Measurements from ENCODE around the gene CPE. TPM values are rescaled to one million over a fixed set of nuclear protein-coding genes. Genes with fewer than 3 reads are reported as not detected.
"Not testable (repeated sequence)": the region's sequence is repeated elsewhere in the genome, so short reads cannot be mapped to it uniquely, and the experiment has no call there.

CPE gene
- total RNA-seq, 1 donor from 2014 or later: 103 TPM

DNA sequence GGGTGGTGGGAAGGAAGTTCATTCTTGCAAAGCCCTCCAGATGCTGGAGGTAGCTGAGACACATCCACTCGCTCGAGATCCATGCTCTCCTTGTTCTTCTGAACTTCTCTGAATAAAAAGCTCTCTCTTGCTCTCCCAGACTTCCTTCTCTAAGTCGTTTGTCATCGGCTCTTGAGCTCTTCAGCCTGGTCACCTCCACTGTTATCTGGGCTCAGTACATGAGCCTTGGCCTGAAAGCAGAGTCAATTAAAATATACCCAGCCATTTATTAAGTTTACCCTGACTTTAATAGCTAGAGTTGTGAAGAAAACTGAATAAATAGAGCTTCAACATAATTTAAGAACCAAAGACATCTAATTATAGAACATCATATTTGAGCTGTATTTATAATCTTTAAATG is 99.0 kb downstream of the CPE start:
- intact Hi-C loops (cut with DNase I): no loop called here

GRCh38 chr4:165478260-165478659 is 99.5 kb downstream of the CPE start:
- Histone ChIP-seq H3K36me3 (no peaks in the 10 kb centered on the region), H3K4me3 (no peak overlapping the region), H3K4me1 (peaks cover 6% of the 10 kb centered on the region), H3K27ac (no peak overlapping the region), H3K27me3 (no peaks in the 10 kb centered on the region), H3K9me3 (no peaks in the 10 kb centered on the region)
- intact Hi-C loops (cut with DNase I): no loop called here
- no peak for TF ChIP-seq POLR2AphosphoS5 (IDR thresholded peaks at IDR 0.05; ENCODE audit: insufficient read depth in 1 of 2, low read depth in 1 of 2)
- no peak for DNase-seq (ENCODE audit: extremely low spot score in 2 of 2)

More for the DNA sequence above, 99.0 kb downstream of the CPE start:
- Histone ChIP-seq H3K4me1 (peaks cover 6% of the 10 kb centered on the region), H3K27ac (no peak overlapping the region), H3K9me3 (no peaks in the 10 kb centered on the region), H3K36me3 (no peaks in the 10 kb centered on the region), H3K27me3 (no peaks in the 10 kb centered on the region), H3K4me3 (no peak overlapping the region)
- DNase-seq (ENCODE audit: extremely low spot score in 2 of 2): no peak
- no peak for TF ChIP-seq CTCF (IDR thresholded peaks at IDR 0.05)

GRCh38 chr4:165481053-165481835 is 102.4 kb downstream of the CPE start:
- no peak for TF ChIP-seq POLR2A (IDR thresholded peaks at IDR 0.05)
- TF ChIP-seq CTCF (IDR thresholded peaks at IDR 0.05): no peak
- no peak for TF ChIP-seq POLR2AphosphoS5 (IDR thresholded peaks at IDR 0.05; ENCODE audit: insufficient read depth in 1 of 2, low read depth in 1 of 2)
- Histone ChIP-seq H3K36me3 (no peaks in the 10 kb centered on the region), H3K27me3 (no peaks in the 10 kb centered on the region), H3K27ac (no peak overlapping the region), H3K4me3 (no peak overlapping the region), H3K4me1 (peaks cover 1% of the 10 kb centered on the region), H3K9me3 (no peaks in the 10 kb centered on the region)
- no peak for DNase-seq (ENCODE audit: extremely low spot score in 2 of 2)
- intact Hi-C loops (cut with DNase I): no loop called here

DNA sequence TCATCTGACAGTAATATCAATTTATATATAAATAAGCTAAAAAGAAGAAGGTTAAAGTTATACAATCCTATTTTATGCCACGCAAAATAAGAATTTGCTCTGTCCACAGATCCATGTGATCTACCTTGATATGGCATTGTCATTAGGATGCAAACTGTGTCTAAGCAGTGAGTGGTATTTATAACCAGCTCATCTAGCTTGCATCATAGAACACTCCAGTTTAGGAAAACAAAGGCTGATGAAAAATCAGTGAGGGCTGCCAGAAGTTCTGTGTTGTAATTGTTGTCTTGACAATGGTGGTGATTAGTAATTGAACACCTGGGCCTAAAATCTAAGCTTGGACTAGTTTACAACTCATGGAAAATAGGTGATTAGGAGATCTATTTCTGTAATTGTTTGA is 111.0 kb downstream of the CPE start:
- TF ChIP-seq CTCF (IDR thresholded peaks at IDR 0.05) (no peak), POLR2A (IDR thresholded peaks at IDR 0.05) (no peak), POLR2AphosphoS5 (IDR thresholded peaks at IDR 0.05; ENCODE audit: insufficient read depth in 1 of 2, low read depth in 1 of 2) (peak in 1 of 2 donors; percentile 37)
- H3K27me3 ChIP-seq: no peaks in the 10 kb centered on the region
- intact Hi-C loops (cut with DNase I): no loop called here
- H3K27ac ChIP-seq: no peak overlapping the region
- H3K4me1 ChIP-seq: no peaks in the 10 kb centered on the region
- no peak overlapping the region for H3K4me3 ChIP-seq
- no peaks in the 10 kb centered on the region for H3K36me3 ChIP-seq
- DNase-seq (ENCODE audit: extremely low spot score in 2 of 2): no peak
- no peaks in the 10 kb centered on the region for H3K9me3 ChIP-seq

DNA sequence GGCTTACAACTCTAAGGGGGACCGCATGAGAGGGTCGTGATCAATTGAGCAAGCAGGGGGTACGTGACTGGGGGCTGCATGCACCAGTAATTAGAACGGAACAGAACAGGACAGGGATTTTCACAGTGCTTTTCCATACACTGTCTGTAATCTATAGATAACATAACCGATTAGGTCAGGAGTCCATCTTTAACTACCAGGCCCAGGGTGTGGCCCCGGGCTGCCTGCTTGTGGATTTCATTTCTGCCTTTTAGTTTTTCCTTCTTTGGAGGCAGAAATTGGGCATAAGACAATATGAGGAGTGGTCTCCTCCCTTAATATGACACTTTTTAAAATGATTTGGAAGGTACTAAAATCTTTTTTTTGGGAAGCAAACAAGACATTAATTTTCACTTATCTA is 113.8 kb downstream of the CPE start:
- H3K9me3 ChIP-seq; H3K4me1 ChIP-seq; intact Hi-C loops (cut with DNase I); H3K36me3 ChIP-seq; H3K27ac ChIP-seq; H3K4me3 ChIP-seq; DNase-seq (ENCODE audit: extremely low spot score in 2 of 2); H3K27me3 ChIP-seq: not testable (repeated sequence)

DNA sequence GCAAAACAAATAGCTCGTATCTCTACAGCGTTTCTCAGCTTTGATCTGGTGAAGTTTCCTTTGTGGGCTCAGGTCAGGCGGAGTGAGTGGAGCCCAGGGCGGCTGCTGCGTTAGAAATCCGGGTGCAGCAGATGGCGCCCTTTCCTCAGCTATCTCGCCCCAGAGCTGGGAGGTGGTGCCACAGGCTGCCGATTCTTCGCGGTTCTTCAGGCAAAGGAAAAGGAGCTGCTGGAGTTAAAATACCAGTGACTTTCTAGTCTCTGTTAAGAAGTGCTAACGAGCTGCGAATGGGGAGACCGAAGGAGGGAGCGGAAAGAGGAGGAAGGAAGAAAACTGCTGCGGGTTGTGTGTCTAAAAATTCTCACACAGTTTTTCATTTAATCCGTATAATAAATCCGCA is 114.6 kb downstream of the CPE start:
- no peak overlapping the region for H3K4me3 ChIP-seq
- TF ChIP-seq CTCF (IDR thresholded peaks at IDR 0.05) (peak; percentile 15 to 38 (median 23)), POLR2AphosphoS5 (IDR thresholded peaks at IDR 0.05; ENCODE audit: insufficient read depth in 1 of 2, low read depth in 1 of 2) (no peak)
- H3K27me3 ChIP-seq: no peaks in the 10 kb centered on the region
- no peaks in the 10 kb centered on the region for H3K36me3 ChIP-seq
- no peak overlapping the region for H3K27ac ChIP-seq
- no peak for DNase-seq (ENCODE audit: extremely low spot score in 2 of 2)
- intact Hi-C loops (cut with DNase I): no loop called here
- no peaks in the 10 kb centered on the region for H3K4me1 ChIP-seq
- H3K9me3 ChIP-seq: no peaks in the 10 kb centered on the region

Measured in vagina (tissue), 2 donors.